Type B pancreatic cell (in vitro differentiated cells): ENCODE measurements around the gene ANKRD10. TPM values are rescaled to one million over a fixed set of nuclear protein-coding genes. Genes with fewer than 3 reads are reported as not detected.
A peak's percentile ranks its signal among the peaks of the same experiment; 100 is the strongest.

Source experiments
- DNase-seq: peaks from one replicate; pipeline ENCODE4 v3.0.0; 2021; ENCODE audit warnings: mixed read lengths; ENCODE audit not compliant: unreplicated experiment; ENCODE audit errors: extremely low spot score
- H3K27ac Mint-ChIP-seq: 2 replicates; pipeline ENCODE4 v1.8.0; 2021; ENCODE audit warnings: mild to moderate bottlenecking, mixed read lengths
- H3K27me3 Mint-ChIP-seq: 2 replicates; pipeline ENCODE4 v1.8.0; 2021; ENCODE audit warnings: mixed read lengths
- H3K36me3 Mint-ChIP-seq: 2 replicates; pipeline ENCODE4 v1.8.0; 2021; ENCODE audit warnings: mixed read lengths
- H3K4me1 Mint-ChIP-seq: one replicate; pipeline ENCODE4 v1.8.0; 2021; ENCODE audit warnings: mixed read lengths; ENCODE audit not compliant: unreplicated experiment
- H3K4me3 Mint-ChIP-seq: 2 replicates; pipeline ENCODE4 v1.8.0; 2021; ENCODE audit warnings: mild to moderate bottlenecking, mixed read lengths
- H3K9me3 Mint-ChIP-seq: 2 replicates; pipeline ENCODE4 v1.8.0; 2021; ENCODE audit warnings: mixed read lengths
- total RNA-seq: library from RNA; stranded (reverse); gene quantifications from 2 replicates; pipeline ENCODE4 v1.2.1, GENCODE V29; 2021; ENCODE audit warnings: low replicate concordance
- TF ChIP-seq, protein P1 (sequence below): fragments of 200-600 bp; sonication (generic); conservative IDR thresholded peaks from 2 replicates; pipeline ENCODE4 v1.5.0; 2021; ENCODE audit warnings: antibody characterized with exemption, mild to moderate bottlenecking

ANKRD10 gene
- total RNA-seq, 1 donor from 2014 or later = 142 TPM

DNA sequence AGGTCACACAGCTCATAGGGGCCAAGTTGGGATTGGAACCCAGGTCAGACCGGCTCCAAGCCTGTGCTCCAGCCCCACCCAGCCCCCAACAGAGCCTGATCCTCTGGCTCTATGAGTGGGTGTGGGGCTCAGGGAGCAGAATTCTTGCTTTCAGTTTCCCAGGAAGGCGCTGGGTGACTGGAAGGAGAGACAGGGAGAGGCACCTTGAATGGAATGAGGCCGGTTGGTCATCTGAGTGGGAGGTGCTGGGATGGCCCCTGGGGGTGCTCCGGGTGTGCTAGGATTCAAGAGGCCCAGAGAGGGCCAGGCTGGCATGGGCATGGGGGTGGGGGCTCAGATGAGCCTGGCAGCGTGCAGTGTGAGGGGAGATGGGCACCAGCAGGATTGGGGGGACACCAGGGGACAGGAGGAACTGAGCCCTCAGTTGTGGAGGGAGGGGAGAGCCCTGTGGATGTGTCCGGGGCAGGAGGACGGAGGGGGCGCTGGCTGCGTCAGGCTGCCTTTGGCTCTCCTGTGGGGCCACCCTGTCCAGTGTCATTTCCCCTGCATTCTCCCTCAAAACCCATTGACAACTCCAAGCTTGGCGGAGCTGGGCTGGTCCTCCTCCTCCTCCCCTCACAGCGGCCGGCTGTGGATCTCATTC, 31.2 kb upstream of the ANKRD10 start:
- Mint-ChIP-seq H3K4me1 (peaks cover 5% of the 10 kb centered on the region), H3K27me3 (no peaks in the 10 kb centered on the region), H3K9me3 (no peaks in the 10 kb centered on the region), H3K27ac (no peak overlapping the region), H3K4me3 (no peak overlapping the region), H3K36me3 (no peaks in the 10 kb centered on the region)
- TF ChIP-seq, protein P1, sequence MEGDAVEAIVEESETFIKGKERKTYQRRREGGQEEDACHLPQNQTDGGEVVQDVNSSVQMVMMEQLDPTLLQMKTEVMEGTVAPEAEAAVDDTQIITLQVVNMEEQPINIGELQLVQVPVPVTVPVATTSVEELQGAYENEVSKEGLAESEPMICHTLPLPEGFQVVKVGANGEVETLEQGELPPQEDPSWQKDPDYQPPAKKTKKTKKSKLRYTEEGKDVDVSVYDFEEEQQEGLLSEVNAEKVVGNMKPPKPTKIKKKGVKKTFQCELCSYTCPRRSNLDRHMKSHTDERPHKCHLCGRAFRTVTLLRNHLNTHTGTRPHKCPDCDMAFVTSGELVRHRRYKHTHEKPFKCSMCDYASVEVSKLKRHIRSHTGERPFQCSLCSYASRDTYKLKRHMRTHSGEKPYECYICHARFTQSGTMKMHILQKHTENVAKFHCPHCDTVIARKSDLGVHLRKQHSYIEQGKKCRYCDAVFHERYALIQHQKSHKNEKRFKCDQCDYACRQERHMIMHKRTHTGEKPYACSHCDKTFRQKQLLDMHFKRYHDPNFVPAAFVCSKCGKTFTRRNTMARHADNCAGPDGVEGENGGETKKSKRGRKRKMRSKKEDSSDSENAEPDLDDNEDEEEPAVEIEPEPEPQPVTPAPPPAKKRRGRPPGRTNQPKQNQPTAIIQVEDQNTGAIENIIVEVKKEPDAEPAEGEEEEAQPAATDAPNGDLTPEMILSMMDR = no peak
- no peak for DNase-seq

DNA sequence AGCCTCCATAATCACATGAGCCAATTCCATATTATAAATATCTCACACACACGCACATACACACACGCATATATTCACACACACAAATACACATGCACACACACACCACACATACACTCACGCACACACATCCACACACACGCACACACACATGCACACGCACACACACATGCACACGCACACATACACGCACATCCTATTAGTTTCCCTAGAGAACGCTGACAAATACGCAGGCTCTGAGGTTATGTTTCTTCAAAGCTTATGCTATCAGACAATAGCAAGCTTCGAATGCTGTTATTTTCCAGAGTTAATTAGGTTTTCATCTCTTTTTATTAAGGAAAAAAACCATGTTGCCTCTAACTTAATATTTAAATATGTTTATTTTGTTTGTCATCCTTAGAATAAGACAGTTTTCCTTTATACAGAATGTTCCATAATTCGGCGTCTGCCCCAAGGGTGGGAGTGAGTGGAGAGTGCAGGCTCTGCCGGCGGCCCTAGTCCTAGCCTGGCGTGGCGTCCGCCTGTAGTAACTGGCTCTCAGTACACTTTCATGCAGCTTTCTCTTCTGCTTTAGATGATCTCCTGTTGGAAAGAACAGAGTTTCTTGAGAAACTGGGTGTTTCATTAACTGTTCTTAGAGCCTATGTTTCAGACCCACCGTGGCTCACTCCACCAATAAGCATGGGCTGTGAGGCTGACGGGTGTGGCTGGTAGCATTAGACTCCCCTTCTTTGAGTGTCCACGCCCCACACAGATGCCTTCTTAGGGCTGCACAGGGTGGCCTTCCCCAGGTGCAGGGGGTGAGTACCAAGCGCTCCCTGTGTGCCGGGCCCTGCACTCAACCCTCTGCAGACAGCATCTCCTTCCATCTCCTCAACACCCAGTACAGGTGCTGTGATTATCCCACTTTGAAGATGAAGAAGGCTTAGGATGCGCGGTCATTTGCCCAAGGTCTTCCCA, 30.4 kb upstream of the ANKRD10 start:
- no peaks in the 10 kb centered on the region for H3K27me3 Mint-ChIP-seq
- H3K36me3 Mint-ChIP-seq = no peaks in the 10 kb centered on the region
- DNase-seq = no peak
- H3K9me3 Mint-ChIP-seq = no peaks in the 10 kb centered on the region
- H3K4me3 Mint-ChIP-seq = no peak overlapping the region
- peaks cover 5% of the 10 kb centered on the region for H3K4me1 Mint-ChIP-seq
- H3K27ac Mint-ChIP-seq = no peak overlapping the region
- TF ChIP-seq, protein P1 = no peak

DNA sequence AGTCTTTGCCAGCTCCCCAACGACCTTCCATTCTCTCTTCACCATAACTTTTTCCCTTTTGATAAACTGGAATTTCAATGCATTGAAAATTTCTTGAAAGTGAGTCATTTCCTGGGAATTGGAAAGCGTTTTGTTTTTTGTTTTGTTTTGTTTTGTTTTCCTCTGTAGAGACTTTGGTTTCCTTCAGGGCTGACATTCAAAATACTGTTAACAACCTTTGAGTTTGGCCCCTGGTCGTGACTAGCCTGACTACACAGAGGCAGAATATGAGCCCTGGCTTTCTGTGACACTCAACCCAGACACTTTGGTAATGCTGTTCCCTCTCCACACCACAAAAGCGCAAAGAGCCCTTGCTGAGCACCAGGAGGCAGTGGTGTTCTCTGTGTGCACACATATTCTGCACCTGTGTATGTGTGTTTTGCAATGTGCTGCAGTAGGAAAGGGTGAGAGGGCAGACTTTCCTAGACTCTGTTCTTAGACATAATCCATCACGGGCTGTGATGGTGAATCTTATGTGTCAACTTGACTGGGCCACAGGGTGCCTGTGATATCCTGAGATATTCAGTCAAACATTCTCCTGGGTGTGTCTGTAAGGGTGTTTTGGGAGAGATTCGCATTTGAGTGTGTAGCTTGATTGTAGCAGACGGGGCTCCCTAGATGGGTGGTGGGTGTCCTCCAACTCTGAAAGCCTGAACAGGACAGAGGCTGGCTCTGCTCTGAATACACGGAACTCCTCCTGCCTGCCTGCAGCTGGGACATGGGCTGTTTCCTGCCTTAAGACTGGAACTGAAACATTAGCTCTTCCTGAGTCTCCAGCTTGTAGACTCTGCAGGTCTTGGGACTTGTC, 29.5 kb upstream of the ANKRD10 start:
- peaks cover 5% of the 10 kb centered on the region for H3K4me1 Mint-ChIP-seq
- TF ChIP-seq, protein P1 = peak; percentile 62
- H3K4me3 Mint-ChIP-seq = no peak overlapping the region
- no peaks in the 10 kb centered on the region for H3K9me3 Mint-ChIP-seq
- H3K27ac Mint-ChIP-seq = no peak overlapping the region
- H3K27me3 Mint-ChIP-seq = no peaks in the 10 kb centered on the region
- no peak for DNase-seq
- H3K36me3 Mint-ChIP-seq = no peaks in the 10 kb centered on the region

DNA sequence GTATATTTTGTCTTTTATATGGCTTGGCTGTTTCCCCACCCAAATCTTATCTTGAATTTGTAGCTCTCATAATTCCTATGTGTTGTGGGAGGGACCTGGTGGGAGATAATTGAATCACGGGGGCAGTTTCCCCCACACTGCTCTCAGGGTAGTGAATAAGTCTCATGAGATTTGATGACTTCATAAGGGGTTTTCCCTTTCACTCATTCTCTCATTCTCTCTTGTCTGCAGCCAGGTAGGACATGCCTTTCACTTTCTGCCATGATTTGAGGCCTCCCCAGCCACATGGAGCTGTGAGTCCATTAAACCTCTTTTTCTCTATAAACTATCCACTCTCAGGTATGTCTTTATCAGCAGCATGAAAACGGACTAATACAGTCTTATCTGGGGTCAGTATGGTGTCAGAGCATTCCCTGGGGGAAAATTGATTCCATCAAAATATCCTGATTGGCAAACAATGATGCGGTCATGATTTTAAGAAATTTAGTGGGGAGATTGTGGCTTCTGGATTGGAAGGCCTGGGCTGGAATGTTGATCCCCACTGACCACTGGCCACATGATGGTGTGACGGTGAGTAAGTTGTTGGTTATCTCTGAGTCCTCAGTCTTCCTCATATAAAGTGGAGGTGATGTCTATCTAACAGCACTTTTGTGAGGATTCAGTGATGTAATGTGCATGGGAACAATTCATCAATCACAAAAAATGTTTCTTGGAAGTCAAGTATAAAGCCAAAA, 27.5 kb upstream of the ANKRD10 start:
- no peak for DNase-seq
- H3K36me3 Mint-ChIP-seq = no peaks in the 10 kb centered on the region
- H3K9me3 Mint-ChIP-seq = no peaks in the 10 kb centered on the region

More for the DNA sequence above, 27.5 kb upstream of the ANKRD10 start:
- Mint-ChIP-seq H3K4me1 (peaks cover 5% of the 10 kb centered on the region), H3K4me3 (no peak overlapping the region), H3K27ac (no peak overlapping the region), H3K27me3 (peaks cover 5% of the 10 kb centered on the region)
- TF ChIP-seq, protein P1 = no peak
